Measurements from ENCODE around the gene RAD9B.
"Not testable (repeated sequence)": the region's sequence is repeated elsewhere in the genome, so short reads cannot be mapped to it uniquely, and the experiment has no call there.

The RAD9B gene

GRCh38 chr12:110543965-110544364 is 41.8 kb downstream of the RAD9B start:
- no peak for DNase-seq (ENCODE audit: low read depth)
- Histone ChIP-seq H3K27me3 (replicated peaks; ENCODE audit: control insufficient read depth, insufficient read depth, low read length) (no peaks in the 10 kb centered on the region), H3K36me3 (ENCODE audit: control insufficient read depth, insufficient read depth, low read length, severe bottlenecking) (peaks cover 15% of the 10 kb centered on the region), H3K9me3 (ENCODE audit: control insufficient read depth, low read length) (no peaks in the 10 kb centered on the region), H3K4me1 (ENCODE audit: control insufficient read depth, insufficient read depth, low read length) (peaks cover 55% of the 10 kb centered on the region), H3K4me3 (ENCODE audit: low read length) (peak overlapping the region; percentile 32), H3K9ac (ENCODE audit: low read length) (peak overlapping the region; percentile 75)

- H3K9me3 ChIP-seq (ENCODE audit: control insufficient read depth, low read length); H3K36me3 ChIP-seq (ENCODE audit: control insufficient read depth, insufficient read depth, low read length, severe bottlenecking); H3K27me3 ChIP-seq (replicated peaks; ENCODE audit: control insufficient read depth, insufficient read depth, low read length): not testable (repeated sequence)
- peak; percentile 55 for DNase-seq (ENCODE audit: low read depth)
- H3K9ac ChIP-seq (ENCODE audit: low read length) = peak overlapping the region; percentile 60
- H3K4me1 ChIP-seq (ENCODE audit: control insufficient read depth, insufficient read depth, low read length) = peaks cover 64% of the 10 kb centered on the region
- H3K4me3 ChIP-seq (ENCODE audit: low read length) = peak overlapping the region; percentile 15
Observed at GRCh38 chr12:110545259-110545658, 43.1 kb downstream of the RAD9B start.

GRCh38 chr12:110545812-110546211 is 43.7 kb downstream of the RAD9B start:
- H3K4me3 ChIP-seq (ENCODE audit: low read length) = peak overlapping the region; percentile 15
- H3K9me3 ChIP-seq (ENCODE audit: control insufficient read depth, low read length) = no peaks in the 10 kb centered on the region
- peaks cover 64% of the 10 kb centered on the region for H3K4me1 ChIP-seq (ENCODE audit: control insufficient read depth, insufficient read depth, low read length)
- no peak for DNase-seq (ENCODE audit: low read depth)
- peaks cover 11% of the 10 kb centered on the region for H3K36me3 ChIP-seq (ENCODE audit: control insufficient read depth, insufficient read depth, low read length, severe bottlenecking)
- H3K27me3 ChIP-seq (replicated peaks; ENCODE audit: control insufficient read depth, insufficient read depth, low read length) = no peaks in the 10 kb centered on the region
- peak overlapping the region; percentile 60 for H3K9ac ChIP-seq (ENCODE audit: low read length)

- H3K4me1 ChIP-seq (ENCODE audit: control insufficient read depth, insufficient read depth, low read length) = peaks cover 64% of the 10 kb centered on the region
- peak overlapping the region; percentile 15 for H3K4me3 ChIP-seq (ENCODE audit: low read length)
- no peaks in the 10 kb centered on the region for H3K9me3 ChIP-seq (ENCODE audit: control insufficient read depth, low read length)
- H3K9ac ChIP-seq (ENCODE audit: low read length) = peak overlapping the region; percentile 60
- DNase-seq (ENCODE audit: low read depth) = peak; percentile 76
- no peaks in the 10 kb centered on the region for H3K27me3 ChIP-seq (replicated peaks; ENCODE audit: control insufficient read depth, insufficient read depth, low read length)
- peaks cover 15% of the 10 kb centered on the region for H3K36me3 ChIP-seq (ENCODE audit: control insufficient read depth, insufficient read depth, low read length, severe bottlenecking)
Observed at GRCh38 chr12:110546339-110546738, 44.2 kb downstream of the RAD9B start.

GRCh38 chr12:110547090-110547489 is 45.0 kb downstream of the RAD9B start:
- peaks cover 15% of the 10 kb centered on the region for H3K36me3 ChIP-seq (ENCODE audit: control insufficient read depth, insufficient read depth, low read length, severe bottlenecking)
- no peaks in the 10 kb centered on the region for H3K27me3 ChIP-seq (replicated peaks; ENCODE audit: control insufficient read depth, insufficient read depth, low read length)
- DNase-seq (ENCODE audit: low read depth) = no peak
- H3K9me3 ChIP-seq (ENCODE audit: control insufficient read depth, low read length) = no peaks in the 10 kb centered on the region
- H3K9ac ChIP-seq (ENCODE audit: low read length) = no peak overlapping the region
- peaks cover 68% of the 10 kb centered on the region for H3K4me1 ChIP-seq (ENCODE audit: control insufficient read depth, insufficient read depth, low read length)
- peak overlapping the region; percentile 20 for H3K4me3 ChIP-seq (ENCODE audit: low read length)

GRCh38 chr12:110548678-110549077 is 46.5 kb downstream of the RAD9B start:
- Histone ChIP-seq H3K36me3 (ENCODE audit: control insufficient read depth, insufficient read depth, low read length, severe bottlenecking) (peaks cover 15% of the 10 kb centered on the region), H3K4me1 (ENCODE audit: control insufficient read depth, insufficient read depth, low read length) (peaks cover 58% of the 10 kb centered on the region)
- DNase-seq (ENCODE audit: low read depth) = peak; percentile 41

GRCh38 chr12:110549716-110550115 is 47.6 kb downstream of the RAD9B start:
- Histone ChIP-seq H3K9me3 (ENCODE audit: control insufficient read depth, low read length) (no peaks in the 10 kb centered on the region), H3K9ac (ENCODE audit: low read length) (no peak overlapping the region), H3K4me3 (ENCODE audit: low read length) (no peak overlapping the region), H3K4me1 (ENCODE audit: control insufficient read depth, insufficient read depth, low read length) (peaks cover 57% of the 10 kb centered on the region), H3K27me3 (replicated peaks; ENCODE audit: control insufficient read depth, insufficient read depth, low read length) (no peaks in the 10 kb centered on the region), H3K36me3 (ENCODE audit: control insufficient read depth, insufficient read depth, low read length, severe bottlenecking) (peaks cover 15% of the 10 kb centered on the region)
- no peak for DNase-seq (ENCODE audit: low read depth)

More at GRCh38 chr12:110548678-110549077, 46.5 kb downstream of the RAD9B start:
- H3K27me3 ChIP-seq (replicated peaks; ENCODE audit: control insufficient read depth, insufficient read depth, low read length) = no peaks in the 10 kb centered on the region
- H3K9me3 ChIP-seq (ENCODE audit: control insufficient read depth, low read length) = no peaks in the 10 kb centered on the region
- H3K4me3 ChIP-seq (ENCODE audit: low read length) = no peak overlapping the region
- peak overlapping the region; percentile 27 for H3K9ac ChIP-seq (ENCODE audit: low read length)

- peaks cover 8% of the 10 kb centered on the region for H3K36me3 ChIP-seq (ENCODE audit: control insufficient read depth, insufficient read depth, low read length, severe bottlenecking)
- no peak overlapping the region for H3K9ac ChIP-seq (ENCODE audit: low read length)
- H3K9me3 ChIP-seq (ENCODE audit: control insufficient read depth, low read length) = no peaks in the 10 kb centered on the region
- H3K27me3 ChIP-seq (replicated peaks; ENCODE audit: control insufficient read depth, insufficient read depth, low read length) = no peaks in the 10 kb centered on the region
- H3K4me1 ChIP-seq (ENCODE audit: control insufficient read depth, insufficient read depth, low read length) = peaks cover 57% of the 10 kb centered on the region
- H3K4me3 ChIP-seq (ENCODE audit: low read length) = no peak overlapping the region
- no peak for DNase-seq (ENCODE audit: low read depth)
Observed at GRCh38 chr12:110550981-110551380, 48.9 kb downstream of the RAD9B start.
